Left ventricle myocardium inferior (tissue), 1 donor: ENCODE results near the gene SOX4. TPM values are rescaled to one million over a fixed set of nuclear protein-coding genes. Genes with fewer than 3 reads are reported as not detected.

Source experiments
- DNase-seq: peaks from one replicate; pipeline ENCODE4 v3.0.0-alpha.2; 2020
- H3K27ac ChIP-seq: fragments of 200-600 bp; replicated peaks from 2 replicates; pipeline ENCODE4 v1.8.0; 2021
- H3K27me3 ChIP-seq: fragments of 200-600 bp; 2 replicates; pipeline ENCODE4 v1.8.0; 2021; ENCODE audit warnings: low read depth
- H3K36me3 ChIP-seq: fragments of 200-600 bp; 2 replicates; pipeline ENCODE4 v1.8.0; 2021
- H3K4me1 ChIP-seq: fragments of 200-600 bp; 2 replicates; pipeline ENCODE4 v1.8.0; 2021
- H3K4me3 ChIP-seq: fragments of 200-600 bp; 2 replicates; pipeline ENCODE4 v1.8.0; 2021; ENCODE audit warnings: mild to moderate bottlenecking, moderate library complexity
- H3K9me3 ChIP-seq: fragments of 200-600 bp; replicated peaks from 2 replicates; pipeline ENCODE4 v1.8.0; 2021
- intact Hi-C: fragments of 100-400 bp; cut with micrococcal nuclease; formaldehyde crosslinking; loops from one replicate; pipeline ENCODE4 v1.11.0; 2022
- total RNA-seq: library from RNA; stranded (reverse); fragmentation: NEBNext Ultra II Directional; extraction: Animal tissue kit (Norgen Biotek cat#: 25700); gene quantifications from one replicate; pipeline ENCODE4 v1.2.1, GENCODE V29; 2021
- TF ChIP-seq, protein P1 (sequence below): fragments of 200-600 bp; IDR thresholded peaks from 2 replicates; pipeline ENCODE4 v1.8.0; 2021; ENCODE audit warnings: antibody characterized with exemption, mild to moderate bottlenecking, borderline replicate concordance
- donor health status: DM: no; HTN: yes; CAD: no; lungs with severe emphysema.

SOX4 gene
- total RNA-seq, 1 donor from 2014 or later: 3.8 TPM

DNA sequence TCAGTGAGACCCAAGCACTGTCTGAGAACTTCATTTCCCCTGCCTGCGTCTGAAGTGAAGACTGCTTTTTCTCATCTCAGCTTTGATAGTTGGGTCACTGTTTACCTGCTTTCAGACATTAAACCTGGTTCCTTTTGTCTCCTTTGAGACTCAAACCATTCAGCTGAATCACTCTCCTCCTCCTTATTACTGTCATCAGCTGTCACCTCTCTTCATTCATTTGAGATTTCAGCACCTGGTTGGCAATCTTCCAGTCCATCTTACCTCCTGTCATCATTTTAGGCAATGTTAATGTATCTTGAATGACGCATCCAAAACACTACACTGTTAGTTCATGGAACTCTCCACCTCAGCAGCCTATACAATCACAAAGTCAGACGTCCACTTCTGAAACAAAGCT lies 34.3 kb upstream of the SOX4 start:
- Histone ChIP-seq H3K4me3 (no peak overlapping the region), H3K27me3 (no peaks in the 10 kb centered on the region), H3K4me1 (peaks cover 8% of the 10 kb centered on the region), H3K9me3 (peaks cover 13% of the 10 kb centered on the region), H3K27ac (no peak overlapping the region), H3K36me3 (no peaks in the 10 kb centered on the region)
- no peak for DNase-seq
- intact Hi-C loops: no loop called here
- TF ChIP-seq, protein P1, sequence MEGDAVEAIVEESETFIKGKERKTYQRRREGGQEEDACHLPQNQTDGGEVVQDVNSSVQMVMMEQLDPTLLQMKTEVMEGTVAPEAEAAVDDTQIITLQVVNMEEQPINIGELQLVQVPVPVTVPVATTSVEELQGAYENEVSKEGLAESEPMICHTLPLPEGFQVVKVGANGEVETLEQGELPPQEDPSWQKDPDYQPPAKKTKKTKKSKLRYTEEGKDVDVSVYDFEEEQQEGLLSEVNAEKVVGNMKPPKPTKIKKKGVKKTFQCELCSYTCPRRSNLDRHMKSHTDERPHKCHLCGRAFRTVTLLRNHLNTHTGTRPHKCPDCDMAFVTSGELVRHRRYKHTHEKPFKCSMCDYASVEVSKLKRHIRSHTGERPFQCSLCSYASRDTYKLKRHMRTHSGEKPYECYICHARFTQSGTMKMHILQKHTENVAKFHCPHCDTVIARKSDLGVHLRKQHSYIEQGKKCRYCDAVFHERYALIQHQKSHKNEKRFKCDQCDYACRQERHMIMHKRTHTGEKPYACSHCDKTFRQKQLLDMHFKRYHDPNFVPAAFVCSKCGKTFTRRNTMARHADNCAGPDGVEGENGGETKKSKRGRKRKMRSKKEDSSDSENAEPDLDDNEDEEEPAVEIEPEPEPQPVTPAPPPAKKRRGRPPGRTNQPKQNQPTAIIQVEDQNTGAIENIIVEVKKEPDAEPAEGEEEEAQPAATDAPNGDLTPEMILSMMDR: no peak

DNA sequence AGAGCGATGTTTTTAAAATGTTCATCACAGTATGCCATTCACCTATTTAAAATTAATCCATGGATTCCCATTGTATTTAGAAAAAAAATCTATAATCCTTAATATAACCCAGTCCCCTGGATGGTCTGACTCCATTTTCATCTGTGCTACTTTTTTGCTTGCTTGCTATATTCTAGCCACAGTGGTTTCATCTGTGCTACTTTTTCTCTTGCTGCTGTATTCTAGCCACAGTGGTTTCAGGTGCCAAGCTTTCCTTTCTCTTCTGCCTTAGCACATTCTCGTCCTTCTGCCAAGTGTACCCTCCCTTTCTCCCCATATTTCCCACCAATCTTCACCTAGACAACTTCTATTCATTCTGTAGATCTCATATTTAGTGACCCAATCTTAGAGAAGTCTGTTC lies 33.3 kb upstream of the SOX4 start:
- no peak overlapping the region for H3K4me3 ChIP-seq
- no peaks in the 10 kb centered on the region for H3K36me3 ChIP-seq
- DNase-seq: no peak
- peaks cover 24% of the 10 kb centered on the region for H3K9me3 ChIP-seq
- intact Hi-C loops: no loop called here
- no peaks in the 10 kb centered on the region for H3K27me3 ChIP-seq
- H3K27ac ChIP-seq: no peak overlapping the region
- H3K4me1 ChIP-seq: peaks cover 8% of the 10 kb centered on the region
- TF ChIP-seq, protein P1: no peak

DNA sequence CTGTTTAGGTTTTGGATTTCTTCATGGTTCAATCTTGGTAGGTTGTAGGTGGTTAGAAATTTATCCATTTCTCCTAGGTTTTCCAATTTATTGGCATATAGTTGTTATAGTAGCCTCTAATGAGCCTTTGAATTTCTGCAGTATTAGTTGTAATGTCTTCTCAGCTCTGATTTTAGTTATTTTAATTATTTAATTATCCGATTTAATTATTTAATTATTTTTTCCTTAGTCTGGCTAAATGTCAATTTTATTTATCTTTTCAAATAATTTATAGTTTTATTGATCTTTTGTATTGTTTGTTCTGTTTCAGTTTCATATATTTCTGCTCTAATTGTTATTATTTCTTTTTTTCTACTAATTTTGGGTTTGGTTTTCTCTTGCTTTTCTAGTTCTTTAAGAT lies 28.1 kb upstream of the SOX4 start:
- Histone ChIP-seq H3K27ac (no peak overlapping the region), H3K9me3 (peaks cover 32% of the 10 kb centered on the region), H3K36me3 (no peaks in the 10 kb centered on the region), H3K27me3 (no peaks in the 10 kb centered on the region), H3K4me3 (no peak overlapping the region), H3K4me1 (no peaks in the 10 kb centered on the region)
- TF ChIP-seq, protein P1: no peak
- intact Hi-C loops: no loop called here
- no peak for DNase-seq

GRCh38 chr6:21578523-21578922 lies 15.0 kb upstream of the SOX4 start:
- Histone ChIP-seq H3K27me3 (no peaks in the 10 kb centered on the region), H3K36me3 (no peaks in the 10 kb centered on the region), H3K27ac (no peak overlapping the region), H3K4me1 (no peaks in the 10 kb centered on the region), H3K4me3 (no peak overlapping the region), H3K9me3 (peaks cover 60% of the 10 kb centered on the region)
- intact Hi-C loops: no loop called here
- TF ChIP-seq, protein P1: no peak
- no peak for DNase-seq

- H3K4me1 ChIP-seq: peaks cover 12% of the 10 kb centered on the region
- H3K9me3 ChIP-seq: peaks cover 64% of the 10 kb centered on the region
- intact Hi-C loops: no loop called here
- no peak for DNase-seq
- H3K27me3 ChIP-seq: no peaks in the 10 kb centered on the region
- TF ChIP-seq, protein P1: no peak
- no peak overlapping the region for H3K4me3 ChIP-seq
- no peak overlapping the region for H3K27ac ChIP-seq
- H3K36me3 ChIP-seq: no peaks in the 10 kb centered on the region
These were observed 10.9 kb upstream of the SOX4 start for GRCh38 chr6:21582651-21583050.

- peak overlapping the region; percentile 75 for H3K4me3 ChIP-seq
- H3K4me1 ChIP-seq: peaks cover 28% of the 10 kb centered on the region
- no peak overlapping the region for H3K27ac ChIP-seq
- TF ChIP-seq, protein P1: no peak
- H3K36me3 ChIP-seq: no peaks in the 10 kb centered on the region
- no peaks in the 10 kb centered on the region for H3K27me3 ChIP-seq
- intact Hi-C loops: no loop called here
- H3K9me3 ChIP-seq: peaks cover 27% of the 10 kb centered on the region
- DNase-seq: no peak
These were observed 7.3 kb upstream of the SOX4 start for GRCh38 chr6:21586300-21586699.
